ENCODE measurements around the gene POLDIP2.
A peak's percentile ranks its signal among the peaks of the same experiment; 100 is the strongest.

The POLDIP2 gene, protein sequence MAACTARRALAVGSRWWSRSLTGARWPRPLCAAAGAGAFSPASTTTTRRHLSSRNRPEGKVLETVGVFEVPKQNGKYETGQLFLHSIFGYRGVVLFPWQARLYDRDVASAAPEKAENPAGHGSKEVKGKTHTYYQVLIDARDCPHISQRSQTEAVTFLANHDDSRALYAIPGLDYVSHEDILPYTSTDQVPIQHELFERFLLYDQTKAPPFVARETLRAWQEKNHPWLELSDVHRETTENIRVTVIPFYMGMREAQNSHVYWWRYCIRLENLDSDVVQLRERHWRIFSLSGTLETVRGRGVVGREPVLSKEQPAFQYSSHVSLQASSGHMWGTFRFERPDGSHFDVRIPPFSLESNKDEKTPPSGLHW

GRCh38 chr17:28357061-28357900 lies at the start of gene POLDIP2:
POLDIP2 (minus strand) TSS chr17:28357527; CDS start chr17:28357448, 79 bp downstream.
- peak; percentile 95 for DNase-seq (ENCODE audit: low read depth, low spot score)

- DNase-seq (ENCODE audit: low read depth, low spot score): peak; percentile 32
Observed at GRCh38 chr17:28406473-28406814, 49.1 kb upstream of the POLDIP2 start.

DNA sequence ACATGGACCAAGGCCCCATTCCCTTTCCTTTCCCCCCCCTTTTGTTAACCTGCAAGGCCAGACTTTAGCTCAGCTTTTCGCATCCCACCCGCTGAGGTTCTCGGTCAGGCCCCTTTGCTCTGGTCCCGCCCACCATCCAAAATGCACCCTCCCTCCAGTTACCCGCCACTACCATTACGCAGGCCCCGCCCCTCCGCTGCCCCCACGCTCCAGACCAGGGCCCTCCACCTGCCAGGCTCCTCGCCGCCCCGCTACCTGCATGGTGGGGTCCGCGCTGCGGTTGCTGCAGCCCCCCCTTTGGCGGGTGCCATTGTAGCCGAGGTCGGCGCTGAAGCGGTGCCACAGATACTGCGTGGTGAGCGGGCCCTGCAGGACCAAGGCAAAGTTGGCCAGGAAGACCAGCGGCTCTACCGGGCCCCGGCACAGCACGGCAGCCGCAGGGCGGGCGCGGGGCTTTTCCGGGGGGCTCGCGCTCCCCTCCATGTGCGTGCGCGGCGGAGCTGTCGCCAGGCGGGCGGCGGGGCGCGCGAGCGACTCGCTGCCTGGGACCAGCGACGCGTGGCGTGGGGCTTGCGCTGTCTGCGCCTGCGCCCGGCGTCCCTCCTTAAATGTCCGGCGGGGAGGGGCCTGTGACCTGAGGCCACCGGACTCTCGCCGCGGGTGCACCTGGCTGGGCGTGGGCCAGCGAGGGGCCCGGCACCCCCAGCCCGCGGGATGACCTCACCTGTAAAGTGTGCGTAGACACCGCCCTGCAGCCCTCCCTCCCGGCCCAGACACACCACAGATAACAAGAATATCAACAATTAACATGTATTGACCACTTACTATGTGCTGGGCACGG lies 48.5 kb upstream of the POLDIP2 start, which contains the start of gene SLC46A1:
Gene SLC46A1, minus strand, starts transcription at position 581 of the 841 bp plus-strand sequence. Its CDS starts 98 bp downstream, at position 483.
- DNase-seq (ENCODE audit: low read depth, low spot score): peak; percentile 50

DNA sequence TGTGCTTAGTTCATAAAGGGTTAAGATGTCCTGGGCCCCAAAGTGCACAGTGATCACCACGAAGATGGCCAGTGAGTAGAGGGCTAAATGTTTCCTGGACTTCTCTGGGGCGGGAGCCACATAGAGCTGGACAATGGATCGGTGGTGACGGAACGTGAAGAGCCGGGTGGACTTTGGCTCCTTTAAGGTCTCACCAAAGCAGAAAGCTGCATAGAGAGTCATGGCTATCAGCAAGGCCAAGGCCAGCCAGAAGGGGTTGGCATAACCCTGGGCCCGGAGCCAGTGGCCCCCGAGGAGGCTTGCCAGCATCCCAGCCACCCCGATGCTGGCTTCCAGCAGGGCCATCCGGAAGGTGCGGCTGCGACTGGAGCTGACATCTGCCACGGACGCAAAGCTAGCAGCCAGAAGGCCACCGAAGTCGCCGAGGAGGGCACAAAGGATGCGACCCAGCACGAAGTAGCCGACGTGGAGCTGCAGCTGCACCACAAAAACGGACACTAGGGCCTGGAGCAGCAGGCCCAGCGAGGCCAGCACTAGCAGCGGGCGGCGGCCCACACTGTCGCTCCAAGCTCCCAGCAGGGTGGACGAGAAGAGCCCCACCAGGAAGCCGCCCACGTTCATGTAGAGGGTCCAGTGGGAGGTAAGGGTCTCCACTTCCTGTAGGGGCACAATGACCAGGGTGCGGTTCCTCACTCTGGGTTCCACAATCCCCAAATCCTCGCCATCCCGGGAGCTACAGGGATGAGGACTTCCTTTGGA lies 47.7 kb upstream of the POLDIP2 start:
- no peak for DNase-seq (ENCODE audit: low read depth, low spot score)

GRCh38 chr17:28404461-28404811 lies 47.1 kb upstream of the POLDIP2 start:
- DNase-seq (ENCODE audit: low read depth, low spot score): no peak

- no peak for DNase-seq (ENCODE audit: low read depth, low spot score)
Observed at GRCh38 chr17:28404007-28404406, 46.7 kb upstream of the POLDIP2 start.

GRCh38 chr17:28402844-28403243 lies 45.5 kb upstream of the POLDIP2 start:
- DNase-seq (ENCODE audit: low read depth, low spot score): no peak

DNA sequence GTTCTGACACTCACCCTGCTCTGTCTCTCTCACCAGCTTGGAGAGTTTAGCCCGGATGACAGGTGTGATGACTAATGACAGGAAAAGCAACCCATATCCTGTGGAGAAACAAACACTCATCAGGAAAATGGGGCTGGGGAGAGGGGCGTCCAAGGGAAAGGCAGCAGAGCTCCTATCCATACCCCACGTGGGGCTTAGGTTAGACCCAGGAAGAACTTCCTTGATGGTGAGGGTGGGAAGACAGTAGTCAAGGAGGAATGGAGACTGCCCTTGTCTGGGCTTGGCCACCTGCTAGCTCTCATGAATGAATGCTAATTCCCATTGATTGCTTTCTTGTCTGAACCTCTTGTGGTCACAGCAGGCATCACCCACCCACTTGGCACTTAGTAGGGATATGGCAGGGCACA lies 44.9 kb upstream of the POLDIP2 start:
- DNase-seq (ENCODE audit: low read depth, low spot score): peak; percentile 54

- no peak for DNase-seq (ENCODE audit: low read depth, low spot score)
Observed at GRCh38 chr17:28399808-28400207, 42.5 kb upstream of the POLDIP2 start.

- DNase-seq (ENCODE audit: low read depth, low spot score): no peak
Observed at GRCh38 chr17:28398280-28398981, 41.1 kb upstream of the POLDIP2 start.

- DNase-seq (ENCODE audit: low read depth, low spot score): no peak
Observed at GRCh38 chr17:28397687-28398279, 40.5 kb upstream of the POLDIP2 start.

DNA sequence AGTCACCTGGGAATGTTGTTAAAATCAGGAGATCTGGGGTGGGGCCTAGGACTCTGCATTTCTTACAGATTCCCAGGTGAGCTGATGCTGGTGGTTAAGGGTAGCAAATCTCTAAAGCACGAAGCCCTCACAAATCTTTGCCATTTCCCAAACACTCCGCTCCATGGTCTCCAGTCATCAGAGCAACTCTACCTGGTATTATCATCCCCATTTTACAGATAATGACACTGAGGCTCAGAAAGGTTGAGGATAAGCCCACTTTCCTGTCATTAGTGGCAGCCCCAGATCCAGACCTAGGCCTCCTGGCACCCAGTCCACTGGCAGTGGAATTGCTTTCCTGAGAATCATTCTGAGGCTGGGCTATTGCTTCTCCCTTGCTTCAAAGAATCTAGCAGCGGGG lies 39.9 kb upstream of the POLDIP2 start:
- no peak for DNase-seq (ENCODE audit: low read depth, low spot score)

DNA sequence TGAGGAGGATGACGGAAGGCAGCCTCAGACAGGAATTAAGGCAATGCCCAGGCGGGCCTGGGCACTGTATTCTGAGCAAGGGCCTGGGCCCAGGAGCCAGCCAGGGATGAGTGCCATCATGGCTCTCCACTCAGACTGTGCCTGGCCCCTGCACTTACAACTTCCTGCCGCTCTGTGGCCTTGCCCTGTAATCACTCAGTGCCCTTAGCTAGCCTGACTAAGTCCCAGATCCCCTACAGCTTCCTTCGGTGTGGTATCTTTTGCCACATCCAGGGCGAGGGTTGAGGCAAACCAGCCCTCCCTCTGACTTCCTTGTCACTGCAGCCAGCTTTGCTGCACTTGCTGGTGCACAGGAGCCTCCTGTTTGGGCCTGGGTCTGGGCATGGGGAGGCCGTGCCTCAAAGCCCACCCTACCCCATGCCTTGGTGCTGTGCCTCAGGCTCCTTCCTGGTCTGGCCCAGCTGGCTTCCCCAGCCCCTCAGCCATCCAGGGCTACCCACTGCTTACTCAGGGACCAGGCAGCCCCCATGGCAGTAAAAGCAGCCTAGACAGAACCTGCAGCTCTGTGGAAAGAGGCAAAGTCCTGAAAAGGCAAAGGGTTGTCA lies 39.4 kb upstream of the POLDIP2 start:
- no peak for DNase-seq (ENCODE audit: low read depth, low spot score)

DNA sequence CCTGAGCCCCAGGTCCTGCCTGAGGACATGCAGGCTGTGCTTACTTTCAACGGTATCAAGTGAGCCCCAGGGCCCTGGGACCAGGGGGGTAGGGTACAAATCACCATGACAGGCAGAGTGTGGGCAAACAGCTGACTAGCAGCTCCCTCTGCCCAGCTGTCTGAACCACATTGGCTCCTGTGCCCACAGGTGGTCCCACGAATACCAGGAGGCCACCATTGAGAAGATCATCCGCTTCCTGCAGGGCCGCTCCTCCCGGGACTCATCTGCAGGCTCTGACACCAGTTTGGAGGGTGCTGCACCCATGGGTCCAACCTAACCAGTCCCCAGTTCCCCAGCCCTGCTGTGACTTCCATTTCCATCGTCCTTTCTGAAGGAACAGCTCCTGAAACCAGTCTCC lies 38.6 kb upstream of the POLDIP2 start:
- no peak for DNase-seq (ENCODE audit: low read depth, low spot score)

GRCh38 chr17:28395426-28395825 lies 38.1 kb upstream of the POLDIP2 start:
- no peak for DNase-seq (ENCODE audit: low read depth, low spot score)

- DNase-seq (ENCODE audit: low read depth, low spot score): no peak
Observed at GRCh38 chr17:28394337-28395116, 37.2 kb upstream of the POLDIP2 start.

DNA sequence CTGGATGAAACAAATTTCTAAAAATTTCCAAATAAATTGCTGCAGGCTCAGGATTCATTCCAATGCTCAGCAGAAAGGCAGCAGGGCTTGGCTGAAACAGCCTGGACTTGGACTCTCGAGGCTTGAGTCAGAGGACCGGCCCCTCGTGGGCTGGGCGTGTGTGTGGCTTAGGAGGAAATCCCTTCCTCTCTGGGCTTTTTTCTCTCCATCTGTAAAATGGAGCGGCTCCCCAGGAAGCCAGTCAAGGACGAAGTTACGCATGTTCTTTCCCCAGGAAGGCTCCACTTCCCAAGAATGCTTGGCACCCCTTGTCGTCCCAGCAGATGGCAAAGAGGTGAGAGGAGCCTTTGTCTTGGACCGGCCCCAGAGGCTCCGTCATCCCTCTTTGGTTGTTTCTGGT lies 35.2 kb upstream of the POLDIP2 start:
- no peak for DNase-seq (ENCODE audit: low read depth, low spot score)

- DNase-seq (ENCODE audit: low read depth, low spot score): no peak
Observed at GRCh38 chr17:28391401-28391800, 34.1 kb upstream of the POLDIP2 start.

DNA sequence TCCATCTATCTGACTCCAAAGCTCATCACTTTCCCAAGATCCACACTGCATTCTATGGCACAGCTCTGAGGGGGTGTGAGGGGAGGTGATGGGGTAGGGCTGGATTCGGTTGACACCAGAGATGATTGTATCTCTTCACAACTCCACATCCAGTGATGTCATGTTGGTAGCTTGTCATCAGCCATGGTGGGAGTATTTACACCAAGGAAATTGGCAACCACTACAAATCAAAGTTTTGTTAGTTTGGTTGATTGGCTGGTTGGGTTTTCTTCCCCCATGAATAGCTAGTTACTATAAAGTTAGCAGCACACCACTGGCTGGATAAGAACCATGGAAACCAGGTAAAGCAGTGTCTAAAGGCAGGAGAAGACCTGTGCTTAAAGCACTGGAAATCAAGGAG lies 33.7 kb upstream of the POLDIP2 start:
- no peak for DNase-seq (ENCODE audit: low read depth, low spot score)
